Activated CD4-positive, alpha-beta T cell treated with anti-CD3 and anti-CD28 coated beads for 48 hours (primary cell): ENCODE data around the gene MGAT5.

ENCODE experiments used
- DNase-seq: peaks from one replicate; pipeline ENCODE4 v3.0.0-alpha.2; 2020

MGAT5 gene

GRCh38 chr2:134231965-134232340 lies 21.9 kb upstream of the MGAT5 start:
- no peak for DNase-seq

- DNase-seq, result no peak
These were observed 21.4 kb upstream of the MGAT5 start for GRCh38 chr2:134232461-134232860.

GRCh38 chr2:134232868-134233727 lies 20.8 kb upstream of the MGAT5 start:
- peak; percentile 32 for DNase-seq

GRCh38 chr2:134233728-134234136 lies 20.1 kb upstream of the MGAT5 start:
- no peak for DNase-seq

- no peak for DNase-seq
These were observed 19.3 kb upstream of the MGAT5 start for GRCh38 chr2:134234535-134234934.

DNA sequence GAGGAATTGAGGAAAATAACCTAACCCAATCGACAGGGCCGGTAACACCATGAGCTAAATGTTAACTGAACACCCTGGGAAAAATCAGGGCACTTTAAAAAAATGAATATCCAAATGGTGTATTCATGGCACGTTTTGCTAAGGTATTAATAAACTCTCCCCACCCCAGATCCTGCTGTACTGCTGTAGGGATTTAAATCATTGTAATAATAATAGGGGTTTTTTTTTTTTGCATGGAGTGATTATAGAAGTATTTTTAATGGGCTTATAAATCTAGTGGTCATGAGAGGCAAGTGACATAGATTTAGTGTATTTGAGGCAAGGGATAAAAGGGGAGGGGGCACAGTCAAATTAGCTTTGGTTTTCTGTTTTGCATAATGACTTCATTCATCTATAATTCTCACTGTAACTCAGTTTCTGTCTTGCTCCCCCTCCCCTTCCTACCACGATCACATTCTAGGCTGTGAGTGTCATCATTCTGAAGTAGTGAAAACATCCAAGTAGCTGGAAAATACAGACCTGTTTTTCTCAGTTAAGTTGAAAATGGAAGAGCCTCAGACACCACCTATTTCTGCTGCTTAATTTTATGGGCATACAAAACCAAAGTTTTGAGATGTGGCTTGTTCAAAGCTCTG lies 18.2 kb upstream of the MGAT5 start:
- DNase-seq, result no peak

DNA sequence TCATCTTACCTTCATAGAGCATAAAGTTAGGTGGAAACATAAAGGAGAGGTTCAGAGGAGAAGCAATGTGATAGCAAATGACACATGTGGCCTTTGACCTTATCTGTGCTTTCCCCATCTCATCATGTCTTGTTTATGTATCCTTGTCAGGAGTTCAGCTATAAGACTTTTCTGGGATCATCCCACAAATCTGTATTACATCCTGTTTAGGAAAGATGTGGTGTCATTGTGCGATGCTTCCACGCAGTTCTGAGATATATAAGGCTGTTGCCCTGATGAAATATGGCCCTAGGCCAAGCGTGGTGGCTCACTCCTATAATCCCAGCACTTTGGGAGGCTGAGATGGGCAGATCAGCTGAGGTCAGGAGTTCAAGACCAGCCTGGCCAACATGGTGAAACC lies 15.5 kb upstream of the MGAT5 start:
- no peak for DNase-seq

GRCh38 chr2:134240061-134240460 lies 13.8 kb upstream of the MGAT5 start:
- DNase-seq, result no peak

GRCh38 chr2:134241911-134242310 lies 12.0 kb upstream of the MGAT5 start:
- no peak for DNase-seq

GRCh38 chr2:134243244-134243643 lies 10.6 kb upstream of the MGAT5 start:
- DNase-seq, result no peak

GRCh38 chr2:134244086-134244485 lies 9.8 kb upstream of the MGAT5 start:
- DNase-seq, result no peak

DNA sequence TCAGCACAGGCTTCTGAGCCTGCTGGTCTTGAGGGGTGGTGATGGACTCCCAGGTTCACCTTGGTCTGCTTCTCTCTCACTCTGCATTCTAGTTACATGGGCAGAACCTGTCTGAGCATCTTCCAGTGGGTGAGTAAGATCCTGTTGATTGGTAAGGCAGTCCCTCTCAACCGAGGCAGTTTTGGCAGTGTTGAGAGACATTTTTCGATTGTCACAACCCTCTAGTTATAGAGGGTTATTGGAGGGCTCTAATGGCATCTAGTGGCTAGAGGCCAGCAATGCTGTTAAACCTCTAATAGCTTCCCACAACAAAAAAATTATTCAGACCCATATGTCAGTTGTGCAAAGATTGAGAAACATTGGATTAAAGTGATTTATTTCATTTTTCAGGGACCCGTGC lies 9.3 kb upstream of the MGAT5 start:
- DNase-seq, result no peak

- DNase-seq, result peak; percentile 87
These were observed 8.4 kb upstream of the MGAT5 start for GRCh38 chr2:134245340-134245984.

DNA sequence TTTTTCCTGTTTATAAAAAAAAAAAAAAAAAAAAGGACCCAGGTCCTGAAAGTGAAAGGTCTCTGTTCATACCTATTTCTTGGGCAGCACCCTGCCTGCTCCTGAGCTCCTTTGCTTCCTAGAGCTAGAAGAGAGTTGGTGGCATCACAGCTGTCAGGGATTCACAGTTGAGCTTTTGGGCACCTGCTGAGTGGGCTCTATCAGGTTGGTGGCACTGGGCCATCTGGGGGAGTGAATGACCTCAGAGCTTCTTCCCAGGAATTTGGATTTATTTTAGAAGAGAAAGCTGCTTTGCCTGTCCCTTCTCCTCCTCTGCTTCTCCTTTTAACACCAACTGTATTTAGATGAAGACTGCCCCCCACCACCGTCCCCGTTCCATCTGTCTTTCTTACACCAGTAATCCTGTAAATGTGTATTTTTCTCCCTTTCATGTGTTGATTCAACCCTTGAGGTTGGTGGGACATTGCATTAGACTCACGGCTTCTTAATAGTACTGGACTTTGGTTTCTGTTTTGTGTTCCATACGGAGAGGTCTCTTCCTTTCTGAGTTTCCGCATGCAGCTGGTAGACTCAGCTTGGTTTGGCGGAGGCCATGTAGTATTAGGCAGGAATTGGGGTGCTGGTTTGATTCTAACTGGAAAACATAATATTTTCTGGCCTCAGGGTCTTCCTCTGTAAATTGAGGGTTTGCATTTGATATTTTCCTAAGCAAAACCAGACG lies 7.6 kb upstream of the MGAT5 start:
- DNase-seq, result no peak

GRCh38 chr2:134247679-134248078 lies 6.2 kb upstream of the MGAT5 start:
- DNase-seq, result no peak

GRCh38 chr2:134248913-134249312 lies 5.0 kb upstream of the MGAT5 start:
- DNase-seq, result no peak

GRCh38 chr2:134249755-134250154 lies 4.1 kb upstream of the MGAT5 start:
- DNase-seq, result no peak

- DNase-seq, result peak; percentile 39
These were observed 2.9 kb upstream of the MGAT5 start for GRCh38 chr2:134250840-134251461.

DNA sequence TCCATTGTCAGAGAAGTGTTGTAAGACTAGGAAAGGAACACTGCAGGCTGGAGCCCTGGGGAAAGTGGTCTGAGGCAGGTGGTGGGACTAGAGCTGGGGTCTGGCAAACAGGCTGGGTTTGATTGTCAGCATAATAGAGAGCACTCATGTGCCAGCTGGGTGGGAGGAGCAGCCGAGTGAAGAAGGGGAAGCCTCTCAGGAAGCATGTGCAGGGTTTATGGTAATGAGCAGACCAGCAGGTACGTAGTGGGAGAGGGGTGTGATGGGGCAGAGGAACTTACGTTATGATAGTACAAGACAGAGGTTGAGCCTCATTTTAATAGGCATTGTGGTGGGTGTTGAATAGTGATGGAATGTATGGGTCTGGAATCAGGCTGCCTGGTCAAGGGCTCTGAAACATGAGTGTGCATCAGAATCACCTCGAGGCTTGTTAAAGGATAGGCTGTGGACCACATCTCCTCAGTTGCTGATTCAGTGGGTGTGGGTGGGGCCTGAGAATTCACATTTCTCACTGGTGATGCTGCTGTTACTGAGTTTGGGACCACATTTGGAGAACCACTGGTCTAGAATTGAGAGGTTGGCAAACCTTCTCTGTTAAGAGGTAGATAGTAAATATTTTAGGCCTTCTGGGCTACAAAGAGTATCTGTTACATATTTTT lies 1.7 kb upstream of the MGAT5 start:
- peak; percentile 76 for DNase-seq

DNA sequence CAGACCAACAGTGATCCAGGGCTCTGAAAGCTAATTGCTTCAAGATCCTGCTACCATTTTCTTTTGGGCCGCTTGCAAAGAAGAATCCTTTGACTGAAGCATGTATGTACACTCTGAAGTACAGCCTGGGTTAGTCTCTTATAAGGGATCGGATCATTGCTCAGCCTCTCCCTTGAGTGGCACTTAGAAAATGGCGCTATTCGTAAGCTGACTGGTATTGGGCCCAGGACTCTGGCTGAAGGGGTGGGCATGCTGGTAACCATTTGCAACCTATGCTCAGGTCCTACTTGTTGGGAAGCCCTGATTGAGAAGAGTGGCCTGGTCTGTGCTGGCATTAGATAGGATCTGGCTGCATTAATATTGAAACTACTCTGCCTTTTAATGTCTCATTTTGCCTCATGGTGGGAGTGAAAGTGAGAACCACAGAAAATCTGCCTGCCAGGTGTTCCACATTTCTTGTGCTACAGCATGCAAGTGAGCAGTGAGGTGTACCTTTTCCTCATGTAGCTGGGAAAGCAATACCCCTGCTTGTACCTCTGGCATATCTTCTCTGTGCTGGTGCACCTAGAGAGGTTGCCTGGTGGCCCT lies 661 bp upstream of the MGAT5 start:
- DNase-seq, result peak; percentile 48

DNA sequence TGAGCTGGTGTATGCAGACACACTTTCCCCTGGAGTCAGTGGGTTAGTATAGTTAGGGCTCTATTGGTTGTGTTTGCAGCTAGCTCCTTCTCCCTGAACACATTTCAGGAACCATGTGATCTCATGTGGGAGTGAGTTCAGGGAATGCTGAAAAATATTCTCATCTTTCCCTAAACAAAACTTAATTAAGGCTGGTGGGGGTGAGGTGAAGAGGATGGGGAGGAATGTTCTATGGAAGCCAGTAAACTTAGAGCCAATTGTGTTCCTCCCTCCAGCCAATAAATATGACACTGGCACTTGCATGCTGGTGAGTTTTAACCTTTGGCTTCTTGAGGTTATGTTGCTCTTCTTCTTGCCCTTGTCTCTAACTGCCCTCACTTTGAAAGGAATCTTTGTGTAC lies 952 bp downstream of the MGAT5 start:
- DNase-seq, result no peak

DNA sequence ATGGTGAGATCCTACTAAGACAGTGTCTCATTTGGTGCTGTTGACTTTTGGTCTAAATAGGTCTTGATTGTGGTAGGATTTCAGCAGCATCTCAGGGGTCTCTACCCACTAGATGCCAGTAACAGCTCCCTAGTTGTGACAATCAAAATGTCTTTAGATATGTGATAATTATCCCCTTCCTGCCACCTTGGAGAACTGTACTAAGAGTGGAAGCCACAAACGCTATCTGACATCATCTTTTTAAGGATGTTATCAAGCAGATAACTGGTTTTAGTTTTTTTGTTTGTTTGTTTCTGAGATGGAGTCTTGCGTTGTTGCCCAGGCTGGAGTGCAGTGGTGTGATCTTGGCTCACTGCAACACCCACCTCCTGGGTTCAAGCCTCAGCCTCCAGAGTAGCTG lies 3.1 kb downstream of the MGAT5 start:
- DNase-seq, result no peak
